Endometrial microvascular endothelial cells (primary cell): ENCODE data around the gene THSD1. TPM values are rescaled to one million over a fixed set of nuclear protein-coding genes. Genes with fewer than 3 reads are reported as not detected.

ENCODE experiments used
- in situ Hi-C: cut with HindIII; loops from 2 replicates; pipeline ENCODE4 v1.10.0; 2017; ENCODE audit warnings: low sequenced_read_pairs, low pct_unique_long_range_greater_than_20kb; ENCODE audit errors: inconsistent ontology term
- total RNA-seq: library from RNA; depleted of rRNA; stranded (reverse); fragments of >200 nt; gene quantifications from one replicate; pipeline ENCODE4 v1.2.3, GENCODE V29; 2015; ENCODE audit errors: inconsistent ontology term

THSD1 gene, protein sequence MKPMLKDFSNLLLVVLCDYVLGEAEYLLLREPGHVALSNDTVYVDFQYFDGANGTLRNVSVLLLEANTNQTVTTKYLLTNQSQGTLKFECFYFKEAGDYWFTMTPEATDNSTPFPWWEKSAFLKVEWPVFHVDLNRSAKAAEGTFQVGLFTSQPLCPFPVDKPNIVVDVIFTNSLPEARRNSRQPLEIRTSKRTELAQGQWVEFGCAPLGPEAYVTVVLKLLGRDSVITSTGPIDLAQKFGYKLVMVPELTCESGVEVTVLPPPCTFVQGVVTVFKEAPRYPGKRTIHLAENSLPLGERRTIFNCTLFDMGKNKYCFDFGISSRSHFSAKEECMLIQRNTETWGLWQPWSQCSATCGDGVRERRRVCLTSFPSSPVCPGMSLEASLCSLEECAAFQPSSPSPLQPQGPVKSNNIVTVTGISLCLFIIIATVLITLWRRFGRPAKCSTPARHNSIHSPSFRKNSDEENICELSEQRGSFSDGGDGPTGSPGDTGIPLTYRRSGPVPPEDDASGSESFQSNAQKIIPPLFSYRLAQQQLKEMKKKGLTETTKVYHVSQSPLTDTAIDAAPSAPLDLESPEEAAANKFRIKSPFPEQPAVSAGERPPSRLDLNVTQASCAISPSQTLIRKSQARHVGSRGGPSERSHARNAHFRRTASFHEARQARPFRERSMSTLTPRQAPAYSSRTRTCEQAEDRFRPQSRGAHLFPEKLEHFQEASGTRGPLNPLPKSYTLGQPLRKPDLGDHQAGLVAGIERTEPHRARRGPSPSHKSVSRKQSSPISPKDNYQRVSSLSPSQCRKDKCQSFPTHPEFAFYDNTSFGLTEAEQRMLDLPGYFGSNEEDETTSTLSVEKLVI
- 33.2 TPM for total RNA-seq

DNA sequence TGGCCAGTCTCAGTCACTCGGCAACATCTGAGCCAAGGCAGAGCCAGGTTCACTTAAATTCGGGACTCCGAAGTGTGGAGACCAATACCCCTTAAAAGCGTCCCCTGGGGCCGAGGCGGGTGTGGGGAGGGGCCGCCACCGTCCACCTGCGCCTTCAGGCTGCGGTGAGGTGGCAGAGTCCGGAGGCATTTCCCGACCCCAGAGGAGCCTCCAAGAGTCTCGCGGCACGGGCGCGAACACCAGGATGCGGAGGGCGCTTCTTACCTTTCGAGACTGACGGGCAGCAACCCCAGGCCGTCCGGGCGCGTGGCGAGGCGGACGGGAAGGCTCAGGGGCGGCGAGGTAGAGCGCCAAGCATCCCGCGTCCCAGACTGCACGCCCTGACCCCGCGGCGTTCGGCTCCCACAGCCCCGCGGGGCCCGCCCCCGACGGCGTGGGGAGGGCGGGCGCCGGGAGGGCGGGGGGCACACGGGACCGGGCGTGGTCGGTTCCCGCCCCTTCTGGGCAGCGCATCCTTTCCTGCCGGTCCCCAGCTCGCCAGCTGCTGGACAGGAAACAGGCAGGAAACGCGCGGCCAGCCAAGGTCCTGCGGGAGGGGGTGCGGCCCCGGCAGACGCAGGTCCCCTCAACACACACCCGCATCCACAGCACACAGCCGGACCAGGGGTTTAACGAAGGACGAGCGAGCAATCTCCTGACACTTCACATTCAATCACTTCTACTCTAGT is at the start of gene THSD1:
Gene THSD1 (minus strand): TSS at position 406 of the 728 bp plus-strand sequence. CDS start 3,572 bp downstream, outside the sequence.
- in situ Hi-C loops: no loop called here

DNA sequence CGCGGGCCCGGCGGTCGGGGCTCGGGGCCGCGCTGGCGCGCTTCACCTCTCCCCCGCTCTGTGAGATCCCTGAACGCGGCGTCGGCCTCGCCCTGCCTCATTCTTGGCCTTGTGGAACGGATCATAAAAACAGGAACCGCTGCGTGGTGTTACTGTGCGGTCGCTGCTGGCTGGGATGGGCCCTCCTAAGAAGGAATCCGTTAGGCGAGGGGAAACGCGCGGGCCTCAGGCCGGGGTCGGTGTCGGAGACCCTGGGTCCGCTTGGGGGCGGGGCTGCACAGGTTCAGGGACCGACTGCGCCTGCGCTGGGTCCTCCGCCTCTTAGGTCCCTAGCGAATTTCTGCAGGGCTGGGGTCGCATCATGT is 49.7 kb upstream of the THSD1 start:
- in situ Hi-C loops: no loop called here

DNA sequence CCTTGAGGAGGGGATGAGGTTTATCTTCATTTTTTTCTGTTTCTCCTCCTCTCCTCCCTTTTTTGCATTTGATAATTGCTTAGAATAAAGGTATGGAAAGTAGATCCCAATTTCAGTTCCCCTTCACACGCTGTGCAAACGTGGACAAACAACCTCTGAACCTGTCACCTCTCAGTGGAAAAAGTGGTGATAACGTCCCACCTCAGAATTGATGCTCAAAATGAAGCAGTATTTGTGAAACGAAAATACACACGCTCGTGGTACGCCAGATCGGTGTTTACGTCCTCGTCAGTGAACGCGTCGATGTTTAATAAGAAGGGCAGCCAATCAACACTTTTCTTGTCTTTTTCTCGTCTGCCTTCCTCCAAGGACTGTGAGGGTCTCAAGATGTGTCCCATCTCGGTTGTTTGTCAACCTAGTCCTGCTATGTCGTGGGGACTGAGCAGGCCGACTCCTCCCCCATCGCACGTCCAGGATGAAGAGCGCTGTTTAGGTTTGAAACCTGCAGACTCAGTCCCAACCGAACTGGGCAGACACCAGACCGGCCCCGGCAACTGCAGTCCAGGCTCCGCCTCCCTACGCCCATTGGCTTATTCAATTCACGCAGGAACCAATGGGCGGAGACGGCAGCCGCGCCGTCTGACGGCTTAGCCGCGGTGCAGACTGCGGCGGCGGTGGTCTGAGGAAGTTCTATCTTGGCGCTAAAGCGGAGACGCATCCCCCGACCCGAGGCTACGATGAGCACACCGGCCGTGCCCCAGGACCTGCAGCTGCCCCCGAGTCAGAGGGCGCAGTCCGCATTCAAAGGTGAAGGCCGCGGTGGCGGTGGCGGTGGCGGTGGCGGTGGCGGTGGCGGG is 49.1 kb upstream of the THSD1 start, which contains the start of gene CKAP2:
Gene CKAP2 (plus strand): TSS at position 659 of the 857 bp plus-strand sequence. CDS start 79 bp downstream, at position 738.
- in situ Hi-C loops: no loop called here

DNA sequence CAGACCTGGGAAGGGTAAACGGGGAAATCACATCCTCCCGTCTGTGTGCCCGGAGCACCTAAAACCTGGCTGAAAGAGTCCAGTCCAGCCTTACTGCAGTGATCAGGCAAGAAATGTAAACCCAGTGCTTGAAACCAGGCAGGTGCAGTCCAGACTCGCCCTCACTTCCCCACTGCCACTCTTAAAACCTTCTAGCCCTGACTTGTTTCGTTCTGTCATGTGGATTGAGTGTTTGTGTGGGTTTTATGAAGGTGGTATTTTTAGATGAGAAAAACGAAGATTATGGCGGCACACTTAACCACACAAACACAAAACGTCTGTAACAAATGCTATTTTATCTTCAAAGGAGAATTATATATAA is 48.5 kb upstream of the THSD1 start:
- in situ Hi-C loops: no loop called here

DNA sequence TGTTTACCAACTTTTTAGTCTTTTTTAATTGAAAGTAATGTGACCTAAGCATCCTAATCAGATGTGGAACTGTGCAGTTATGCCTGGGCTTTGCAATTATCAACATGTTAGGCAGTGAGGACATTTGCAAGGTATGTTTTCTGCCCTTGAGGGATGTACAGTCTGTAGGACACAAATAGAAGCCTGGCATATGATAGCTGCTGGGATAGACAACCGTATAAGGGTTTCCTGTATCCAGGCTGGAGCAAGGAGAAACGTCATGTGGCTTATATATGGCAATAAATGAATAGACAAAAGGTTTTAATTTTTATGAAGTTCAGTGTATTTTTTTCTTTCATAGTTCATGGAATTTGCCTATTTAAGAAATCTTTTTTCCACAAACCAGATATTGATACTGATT is 46.5 kb upstream of the THSD1 start:
- in situ Hi-C loops: no loop called here

DNA sequence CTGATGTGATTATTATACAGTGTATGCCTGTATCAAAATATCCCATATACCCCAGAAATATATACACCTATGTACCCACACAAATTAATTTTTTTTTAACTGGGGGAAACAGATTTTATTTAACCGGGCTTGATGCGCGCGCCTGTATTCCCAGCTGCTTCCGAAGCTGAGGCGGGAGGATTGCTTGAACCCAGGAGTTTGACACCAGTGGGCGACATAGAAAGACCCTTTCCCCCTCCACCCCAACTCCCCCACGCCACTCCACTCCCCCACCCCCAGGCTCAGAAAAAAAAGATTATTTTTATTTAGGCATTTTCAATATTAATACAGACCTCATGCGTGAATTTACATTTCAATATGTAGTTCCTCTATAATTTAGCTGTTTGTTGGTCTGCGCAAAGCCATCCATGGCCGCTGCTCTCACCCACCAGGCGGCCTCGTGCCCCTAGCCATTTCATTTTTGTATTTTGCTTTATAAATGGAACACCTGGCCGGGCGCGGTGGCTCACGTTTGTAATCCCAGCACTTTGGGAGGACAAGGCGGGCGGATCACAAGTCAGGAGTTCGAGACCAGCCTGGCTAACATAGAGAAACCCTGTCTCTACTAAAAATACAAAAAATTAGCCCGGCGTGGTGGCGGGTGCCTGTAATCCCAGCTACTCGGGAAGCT is 45.3 kb upstream of the THSD1 start:
- in situ Hi-C loops: no loop called here

DNA sequence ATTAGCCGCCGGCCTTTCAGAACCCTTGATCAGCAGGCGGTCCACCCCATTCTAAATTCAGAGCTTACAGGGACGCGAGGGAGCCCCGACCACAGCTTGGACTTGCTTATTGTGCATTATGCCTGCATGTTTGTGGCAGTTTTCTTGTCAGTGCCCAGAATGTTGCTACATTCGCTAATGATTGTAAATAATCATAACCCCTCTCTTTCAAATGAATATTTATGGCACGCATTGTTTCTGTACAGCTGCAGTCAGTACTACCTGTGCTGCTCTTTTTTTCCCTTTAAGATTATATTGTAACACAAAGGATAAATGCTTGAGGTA is 44.8 kb upstream of the THSD1 start:
- in situ Hi-C loops: no loop called here

DNA sequence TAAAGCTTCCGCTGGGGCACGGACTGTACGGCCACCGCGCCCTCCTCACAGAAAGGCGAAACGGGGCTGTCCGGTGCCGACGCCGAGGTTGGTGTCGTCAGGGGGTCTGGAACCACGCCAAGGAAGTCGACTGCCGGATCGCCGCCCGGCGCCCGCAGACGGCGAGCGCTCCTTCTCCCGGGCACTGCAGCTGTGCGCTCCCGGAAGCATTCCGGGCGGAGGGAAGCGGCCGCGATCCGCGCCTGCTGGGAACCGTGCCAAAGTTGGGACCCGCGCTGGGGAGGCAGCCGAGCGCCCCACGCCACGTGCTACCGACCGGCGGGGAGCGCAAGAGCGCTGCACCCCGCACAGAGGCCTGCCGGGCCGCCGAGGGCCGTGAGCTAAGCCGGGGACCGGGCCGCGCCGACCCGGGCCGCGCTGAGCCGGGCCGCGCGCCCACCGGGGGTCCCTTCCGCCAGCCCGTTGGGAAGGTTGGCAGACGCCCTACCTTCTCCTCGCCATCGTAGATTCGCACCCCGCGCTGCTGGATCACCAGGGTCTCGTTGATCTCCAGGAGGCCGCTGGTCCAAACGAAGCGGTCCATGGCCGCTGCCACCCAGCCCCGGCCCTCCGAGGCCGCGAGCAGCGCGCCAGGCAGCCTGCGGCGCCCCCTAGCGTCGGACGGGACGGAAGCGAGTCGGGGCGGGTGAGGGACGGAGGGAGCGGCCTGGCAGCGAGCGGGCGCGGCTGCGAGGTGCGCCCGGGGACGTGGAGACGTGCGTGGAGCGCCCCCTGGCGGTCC is 44.2 kb upstream of the THSD1 start, which contains the start of gene VPS36:
Gene VPS36 (minus strand): TSS at position 623 of the 781 bp plus-strand sequence. CDS start 40 bp downstream, at position 583.
- in situ Hi-C loops: no loop called here

DNA sequence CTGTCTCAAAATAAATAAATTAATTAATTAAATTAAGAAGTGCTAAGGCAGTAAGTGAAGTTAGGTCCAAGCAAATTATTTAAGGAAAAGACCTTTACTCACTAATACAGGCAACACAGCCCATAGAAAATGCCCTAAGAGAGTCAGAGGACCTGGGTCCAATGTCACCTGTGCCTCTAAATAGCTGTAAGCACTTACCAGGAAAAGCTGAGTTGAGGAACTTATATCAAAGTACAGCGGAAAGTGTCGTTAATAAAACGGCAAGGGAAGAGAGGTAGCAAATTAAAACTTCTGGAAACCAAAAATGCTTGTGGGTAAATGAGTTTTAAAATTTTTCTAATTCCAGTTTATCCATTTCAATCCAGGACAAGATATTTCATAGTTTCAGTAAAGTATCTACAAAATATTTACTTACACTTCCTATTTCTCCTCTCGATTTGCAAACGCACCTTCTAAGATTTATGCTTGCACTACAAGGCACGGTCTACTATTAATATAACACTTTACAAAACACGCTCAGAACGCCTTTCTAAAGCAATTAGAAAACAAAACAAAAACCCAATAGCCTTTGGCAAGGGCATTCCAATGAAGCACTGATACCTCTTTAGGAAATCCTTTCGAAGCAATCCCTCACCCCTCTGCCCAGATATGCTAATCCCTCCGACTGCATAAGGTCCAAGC is 43.5 kb upstream of the THSD1 start:
- in situ Hi-C loops: no loop called here

DNA sequence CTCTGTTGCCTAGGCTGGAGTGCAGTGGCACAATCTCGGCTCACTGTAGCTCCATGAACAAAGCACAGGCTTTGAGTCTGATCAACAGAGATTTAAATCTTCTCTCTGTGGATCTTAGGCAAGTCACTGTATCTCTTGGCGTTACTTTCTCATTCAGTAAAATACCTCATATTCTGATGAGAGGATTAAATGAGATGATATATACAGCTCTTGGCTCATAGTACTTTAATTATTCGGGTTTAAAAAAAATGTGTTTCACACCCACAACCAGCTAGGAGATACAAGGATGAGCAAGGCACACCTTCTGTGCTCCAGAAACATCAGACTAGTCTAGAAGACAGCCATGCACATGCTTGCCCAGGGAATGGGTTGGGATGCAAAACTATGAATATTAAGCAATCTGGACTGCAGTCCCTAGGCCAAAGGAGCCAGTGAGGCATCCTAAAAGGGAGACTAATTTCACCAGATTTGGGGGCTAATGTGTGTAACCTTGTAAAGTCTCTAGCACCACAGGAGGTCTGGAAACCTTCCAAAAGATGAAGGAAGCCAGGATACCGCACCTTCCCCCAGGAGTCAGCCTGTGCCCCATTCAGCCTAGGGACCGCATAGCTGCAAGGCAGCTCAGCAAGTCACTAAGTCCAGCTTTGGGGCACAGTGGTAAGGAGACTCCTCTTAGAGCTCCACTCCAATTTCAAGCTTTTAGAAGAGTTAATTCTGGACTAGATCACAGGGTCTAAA is 42.0 kb upstream of the THSD1 start:
- in situ Hi-C loops: no loop called here

DNA sequence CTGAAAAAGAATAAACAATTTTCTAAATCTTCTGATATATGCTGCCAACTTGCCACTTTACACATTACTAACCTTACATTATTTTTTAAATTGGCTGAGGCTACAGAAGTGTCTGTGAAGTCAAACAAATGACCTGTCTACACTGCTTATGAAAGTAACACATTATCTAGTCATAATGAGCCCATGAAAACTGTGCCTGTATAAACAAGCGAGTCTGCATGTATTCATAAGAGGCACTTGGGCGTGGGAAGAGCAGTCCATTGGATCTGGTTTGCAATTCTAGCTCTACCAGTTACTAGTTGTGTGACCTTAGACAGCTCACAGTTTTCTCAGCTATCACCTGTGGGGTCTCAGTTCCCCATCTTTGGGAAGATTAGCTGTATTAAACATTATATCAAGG is 41.4 kb upstream of the THSD1 start:
- in situ Hi-C loops: no loop called here

DNA sequence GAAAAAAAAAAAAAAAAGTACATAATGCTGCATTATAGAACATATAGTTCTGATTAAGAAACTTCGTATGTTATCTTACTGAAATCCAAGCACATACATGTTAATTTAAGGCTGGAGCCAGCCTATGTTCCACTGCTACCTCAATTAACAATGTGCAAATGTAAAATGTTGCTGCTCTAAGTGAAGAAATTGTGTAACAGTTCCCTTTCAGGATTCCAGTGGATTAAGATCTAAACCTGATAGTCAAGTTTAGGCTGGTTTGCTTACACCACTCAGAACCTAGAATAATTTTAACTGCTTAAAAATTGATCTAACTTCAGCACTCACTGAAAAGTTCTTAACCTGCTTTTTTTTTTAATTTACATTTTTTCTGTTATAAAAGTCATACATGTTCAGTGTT is 40.3 kb upstream of the THSD1 start:
- in situ Hi-C loops: no loop called here

DNA sequence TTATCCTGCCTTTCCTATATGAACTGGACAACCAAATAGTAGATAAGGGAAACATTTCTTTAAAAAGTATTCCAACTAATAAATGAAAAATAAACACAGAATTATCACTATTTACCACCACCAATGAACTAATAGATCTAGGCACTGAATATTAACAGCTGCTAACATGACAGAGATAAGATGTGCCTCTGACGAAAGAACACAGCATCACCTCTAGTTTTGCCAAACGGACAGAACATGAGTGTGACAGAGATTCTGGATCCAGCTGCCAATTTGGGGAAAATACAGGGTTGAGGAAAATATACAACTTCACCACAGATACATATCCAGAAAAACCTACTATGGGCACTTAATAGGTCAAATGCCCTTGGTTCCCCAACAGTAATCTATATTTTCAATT is 26.5 kb upstream of the THSD1 start:
- in situ Hi-C loops: no loop called here

DNA sequence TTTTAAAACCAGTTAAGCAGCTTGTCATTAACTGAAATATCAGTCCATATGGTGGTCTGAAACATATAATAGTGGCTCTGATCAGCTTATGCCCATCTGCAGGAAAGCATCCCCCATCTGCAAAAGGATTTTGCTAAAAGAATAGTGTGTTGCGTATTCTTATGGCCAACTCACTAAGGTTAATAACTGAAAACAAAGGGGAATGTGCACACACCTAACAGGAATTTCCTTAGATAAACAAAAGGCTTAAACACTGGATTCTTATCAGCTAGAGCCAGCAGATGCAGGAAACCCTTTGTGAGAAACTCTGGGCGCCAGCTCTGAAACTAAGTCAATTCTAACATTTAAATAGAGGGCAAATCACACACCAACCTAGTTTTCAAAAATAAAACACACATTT is 22.3 kb upstream of the THSD1 start:
- in situ Hi-C loops: no loop called here

DNA sequence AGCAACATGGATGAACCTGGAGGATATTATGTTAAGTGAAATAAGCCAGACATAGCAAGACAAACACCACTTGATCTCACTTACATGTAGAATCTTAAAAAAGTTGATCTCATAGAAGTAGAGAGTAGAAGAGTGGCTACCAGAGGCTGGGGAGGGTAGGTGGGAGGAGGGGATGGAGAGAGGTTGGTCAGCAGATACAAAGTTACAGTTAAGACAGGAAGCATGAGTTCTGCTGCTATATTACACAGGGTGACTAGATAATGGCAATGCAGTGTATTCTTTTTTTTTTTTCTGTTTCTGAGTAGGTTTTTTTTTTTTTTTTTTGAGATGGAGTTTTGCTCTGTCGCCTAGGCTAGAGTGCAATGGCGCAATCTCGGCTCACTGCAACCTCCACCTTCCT is 15.2 kb upstream of the THSD1 start:
- in situ Hi-C loops: no loop called here

DNA sequence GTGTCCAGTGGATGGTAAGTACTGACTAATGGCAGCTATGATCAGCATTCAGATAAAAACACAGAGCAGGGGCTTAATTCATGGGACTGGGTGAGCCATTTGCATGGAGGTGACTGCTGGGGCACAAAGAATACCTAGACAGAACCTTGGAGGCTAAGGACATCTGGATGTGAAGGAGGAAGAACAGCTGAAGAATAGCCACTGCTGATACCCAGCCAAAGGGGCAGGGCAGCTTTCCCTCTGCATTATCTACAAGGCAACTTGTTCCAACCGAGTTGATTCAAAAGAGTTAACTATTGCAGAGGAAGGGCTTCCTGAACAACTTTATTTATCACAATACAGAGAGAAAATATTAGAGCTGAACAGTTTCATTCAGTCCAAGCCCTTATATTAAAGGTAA is 13.1 kb upstream of the THSD1 start:
- in situ Hi-C loops: no loop called here
